Keratinocyte (primary cell): ENCODE results near the gene MRTFB. TPM values are rescaled to one million over a fixed set of nuclear protein-coding genes. Genes with fewer than 3 reads are reported as not detected.

Experiments
- DNase-seq: peaks from one replicate; pipeline ENCODE4 v3.0.0-alpha.2; 2011; ENCODE audit warnings: low read depth, missing footprints, low spot score
- FAIRE-seq: peaks from 2 replicates; lab custom pipeline; 2011; peaks lifted over from hg19 to GRCh38; lab: Jason Lieb, UNC
- H2AFZ ChIP-seq: 2 replicates; pipeline ENCODE4 v1.6.0; 2012; ENCODE audit warnings: low read length, control low read depth, inconsistent platforms; ENCODE audit not compliant: control insufficient read depth
- H3K27ac ChIP-seq: 2 replicates; pipeline ENCODE4 v1.5.1; 2011; ENCODE audit warnings: low read length; ENCODE audit not compliant: control insufficient read depth, insufficient read depth
- H3K27me3 ChIP-seq: 3 replicates; pipeline ENCODE4 v1.6.0; 2011; ENCODE audit warnings: low read length; ENCODE audit not compliant: control insufficient read depth, insufficient read depth; ENCODE audit errors: extremely low read depth
- H3K36me3 ChIP-seq, 2 experiments: 2 replicates in 1 of 2; 3 replicates in 1 of 2; pipeline ENCODE4 v1.5.1; 2011; ENCODE audit warnings: low read length in 2 of 2, mild to moderate bottlenecking in 1 of 2; ENCODE audit not compliant: control insufficient read depth in 2 of 2, insufficient read depth in 2 of 2; ENCODE audit errors: extremely low read depth in 1 of 2
- H3K4me1 ChIP-seq: 3 replicates; pipeline ENCODE4 v1.5.1; 2011; ENCODE audit warnings: low read length; ENCODE audit not compliant: control insufficient read depth, insufficient read depth; ENCODE audit errors: extremely low read depth
- H3K4me2 ChIP-seq: 3 replicates; pipeline ENCODE4 v1.6.0; 2011; ENCODE audit warnings: low read depth, low read length; ENCODE audit not compliant: control insufficient read depth, insufficient read depth; ENCODE audit errors: extremely low read depth
- H3K4me3 ChIP-seq, 3 experiments: fragments of 200-600 bp in 1 of 3; sonication (generic) in 1 of 3; 2 replicates in 2 of 3; 3 replicates in 1 of 3; pipeline ENCODE4 v1.5.1; 2011 to 2016; ENCODE audit warnings: low read length in 3 of 3, mild to moderate bottlenecking in 3 of 3, control low read depth in 2 of 3, inconsistent platforms in 1 of 3, low read depth in 1 of 3, mixed read lengths in 1 of 3, mixed run types in 1 of 3, moderate library complexity in 1 of 3; ENCODE audit not compliant: control insufficient read depth in 2 of 3, insufficient read depth in 2 of 3; ENCODE audit errors: extremely low read depth in 1 of 3
- H3K79me2 ChIP-seq: 2 replicates; pipeline ENCODE4 v1.6.0; 2012; ENCODE audit warnings: low read length; ENCODE audit not compliant: control insufficient read depth, insufficient read depth
- H3K9ac ChIP-seq: 3 replicates; pipeline ENCODE4 v1.6.0; 2011; ENCODE audit warnings: low read length; ENCODE audit not compliant: control insufficient read depth, insufficient read depth; ENCODE audit errors: extremely low read depth
- H3K9me1 ChIP-seq: 3 replicates; pipeline ENCODE4 v1.6.0; 2011; ENCODE audit warnings: low read length; ENCODE audit not compliant: control insufficient read depth, insufficient read depth; ENCODE audit errors: extremely low read depth
- H3K9me3 ChIP-seq: 2 replicates; pipeline ENCODE4 v1.5.1; 2012; ENCODE audit warnings: low read depth, low read length; ENCODE audit not compliant: control insufficient read depth
- H4K20me1 ChIP-seq: 3 replicates; pipeline ENCODE4 v1.6.0; 2011; ENCODE audit warnings: low read length; ENCODE audit not compliant: control insufficient read depth, insufficient read depth; ENCODE audit errors: extremely low read depth
- EZH2 ChIP-seq: IDR thresholded peaks from one replicate; pipeline ENCODE4 v1.6.1; 2012; ENCODE audit warnings: inconsistent platforms, mild to moderate bottlenecking, low read length, moderate library complexity
- dilution Hi-C: fragments of 300-500 bp; cut with MboI; formaldehyde crosslinking; loops from one replicate; pipeline ENCODE4 v1.7.0; 2020; ENCODE audit warnings: low sequenced_read_pairs; ENCODE audit not compliant: extremely low pct_ligation_motif_present
- polyA plus RNA-seq, 5 experiments: library from polyadenylated mRNA; depleted of rRNA in 3 of 5; stranded (reverse) in 3 of 5; stranded (forward) in 1 of 5; unstranded in 1 of 5; fragments of >200 nt; gene quantifications; 1 replicate in 1 of 5; 2 replicates in 3 of 5; 3 replicates in 1 of 5; pipeline versions ENCODE4 v1.2.1 to v1.2.3, GENCODE V29; 2011 to 2012; ENCODE audit warnings: missing spikeins in 2 of 5, low read depth in 1 of 5, low replicate concordance in 1 of 5
- TF ChIP-seq, protein P1 (sequence below), 3 experiments: IDR thresholded peaks in 1 of 3; conservative IDR thresholded peaks in 1 of 3; optimal IDR thresholded peaks in 1 of 3; 2 replicates in 2 of 3; 3 replicates in 1 of 3; pipeline versions ENCODE3 to v1.5.1; 2011; ENCODE audit warnings: low read length in 3 of 3, mild to moderate bottlenecking in 3 of 3, moderate library complexity in 2 of 3, control low read depth in 1 of 3, inconsistent platforms in 1 of 3; ENCODE audit not compliant: insufficient read depth in 2 of 3; ENCODE audit errors: extremely low read depth in 1 of 3

MRTFB gene
- polyA plus RNA-seq, 1 donor (not counting 4 experiments of a cell fraction or from before 2014, with no cell fraction given), result 12.1 TPM

DNA sequence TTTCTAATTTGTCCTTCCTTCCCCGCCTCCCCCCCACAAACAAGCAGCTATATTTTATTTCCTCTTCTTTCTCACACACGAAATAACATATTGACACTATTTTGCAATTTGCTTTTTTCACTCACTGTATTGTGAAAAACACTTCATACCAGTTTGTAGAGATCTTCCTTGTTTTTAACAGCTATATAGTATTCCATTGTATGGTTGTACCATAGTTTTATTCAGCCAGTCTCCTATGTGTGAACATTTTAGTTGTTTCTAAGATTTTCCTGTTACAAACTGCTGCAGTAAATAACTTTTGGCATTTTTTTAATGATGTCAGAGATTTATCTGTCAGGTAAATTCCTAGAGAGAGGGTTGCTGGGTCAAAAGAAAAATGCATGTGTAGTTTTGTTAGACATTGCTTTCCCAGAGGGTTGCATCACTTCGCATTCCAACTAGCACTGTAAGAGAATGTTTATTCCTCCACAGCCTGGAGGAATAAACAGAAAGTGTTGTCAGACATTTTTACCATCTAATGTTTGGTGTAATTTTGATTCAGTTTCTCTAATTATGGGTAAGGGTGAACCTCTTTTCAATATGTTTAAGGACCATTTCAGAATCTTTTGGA lies 101.2 kb downstream of the MRTFB start:
- Histone ChIP-seq H3K36me3 (no peaks in the 10 kb centered on the region), H3K9ac (no peak overlapping the region), H3K9me3 (no peaks in the 10 kb centered on the region), H4K20me1 (no peaks in the 10 kb centered on the region), H3K9me1 (no peaks in the 10 kb centered on the region), H3K4me1 (no peaks in the 10 kb centered on the region), H3K27ac (no peak overlapping the region), H3K4me3 (no peak overlapping the region), H3K4me2 (no peak overlapping the region), H3K27me3 (no peaks in the 10 kb centered on the region), H3K79me2 (no peaks in the 10 kb centered on the region), H2AFZ (no peak overlapping the region)
- dilution Hi-C loops, result no loop called here
- no peak for TF ChIP-seq EZH2
- TF ChIP-seq, protein P1, sequence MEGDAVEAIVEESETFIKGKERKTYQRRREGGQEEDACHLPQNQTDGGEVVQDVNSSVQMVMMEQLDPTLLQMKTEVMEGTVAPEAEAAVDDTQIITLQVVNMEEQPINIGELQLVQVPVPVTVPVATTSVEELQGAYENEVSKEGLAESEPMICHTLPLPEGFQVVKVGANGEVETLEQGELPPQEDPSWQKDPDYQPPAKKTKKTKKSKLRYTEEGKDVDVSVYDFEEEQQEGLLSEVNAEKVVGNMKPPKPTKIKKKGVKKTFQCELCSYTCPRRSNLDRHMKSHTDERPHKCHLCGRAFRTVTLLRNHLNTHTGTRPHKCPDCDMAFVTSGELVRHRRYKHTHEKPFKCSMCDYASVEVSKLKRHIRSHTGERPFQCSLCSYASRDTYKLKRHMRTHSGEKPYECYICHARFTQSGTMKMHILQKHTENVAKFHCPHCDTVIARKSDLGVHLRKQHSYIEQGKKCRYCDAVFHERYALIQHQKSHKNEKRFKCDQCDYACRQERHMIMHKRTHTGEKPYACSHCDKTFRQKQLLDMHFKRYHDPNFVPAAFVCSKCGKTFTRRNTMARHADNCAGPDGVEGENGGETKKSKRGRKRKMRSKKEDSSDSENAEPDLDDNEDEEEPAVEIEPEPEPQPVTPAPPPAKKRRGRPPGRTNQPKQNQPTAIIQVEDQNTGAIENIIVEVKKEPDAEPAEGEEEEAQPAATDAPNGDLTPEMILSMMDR (optimal IDR thresholded peaks at IDR 0.05 in 1 of 3, IDR thresholded peaks at IDR 0.05 in 1 of 3, conservative IDR thresholded peaks at IDR 0.05 in 1 of 3; ENCODE audit: extremely low read depth in 1 of 3, insufficient read depth in 2 of 3, low read length in 3 of 3), result no peak
- DNase-seq (no peak), FAIRE-seq (no peak)

DNA sequence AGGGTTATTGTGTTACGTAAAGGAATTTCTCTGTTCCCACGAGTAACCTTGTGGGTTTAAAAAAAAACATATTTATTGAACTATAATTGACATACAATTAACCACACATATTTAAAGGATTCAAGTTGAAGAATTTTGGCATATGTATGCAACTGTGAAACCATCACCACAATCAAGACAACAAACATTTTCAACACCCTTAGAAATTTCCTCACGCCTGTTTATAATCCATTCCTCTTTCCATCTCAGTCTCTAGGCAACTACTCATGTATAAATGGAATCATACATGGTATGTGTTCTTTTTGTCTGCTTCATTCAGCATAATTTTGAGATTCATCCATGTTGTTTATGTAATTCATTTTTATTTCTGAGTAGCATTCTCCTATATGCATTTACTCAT lies 104.0 kb downstream of the MRTFB start:
- TF ChIP-seq, protein P1 (optimal IDR thresholded peaks at IDR 0.05 in 1 of 3, IDR thresholded peaks at IDR 0.05 in 1 of 3, conservative IDR thresholded peaks at IDR 0.05 in 1 of 3; ENCODE audit: extremely low read depth in 1 of 3, insufficient read depth in 2 of 3, low read length in 3 of 3), result no peak
- no peak for TF ChIP-seq EZH2
- Histone ChIP-seq H3K4me2 (no peak overlapping the region), H3K9ac (no peak overlapping the region), H3K9me1 (no peaks in the 10 kb centered on the region), H3K27me3 (no peaks in the 10 kb centered on the region), H2AFZ (no peak overlapping the region), H3K36me3 (no peaks in the 10 kb centered on the region), H3K4me1 (no peaks in the 10 kb centered on the region), H3K4me3 (no peak overlapping the region), H4K20me1 (no peaks in the 10 kb centered on the region), H3K79me2 (no peaks in the 10 kb centered on the region), H3K27ac (no peak overlapping the region), H3K9me3 (no peaks in the 10 kb centered on the region)
- dilution Hi-C loops, result no loop called here
- DNase-seq, result no peak
- no peak for FAIRE-seq
